A549 (cell line): Measurements from ENCODE around the gene MTFMT.

ENCODE experiments used
- CTCF ChIP-seq: fragments of >200 bp; sonication (Bioruptor Twin); formaldehyde crosslinking; IDR thresholded peaks from 3 replicates; pipeline ENCODE4 v1.5.1; 2016
- ESRRA ChIP-seq: fragments of 150-350 bp; IDR thresholded peaks from 2 replicates; pipeline ENCODE4 v1.6.1; 2014; ENCODE audit warnings: mild to moderate bottlenecking, low read length, borderline replicate concordance
- HDAC2 ChIP-seq: fragments of 200-600 bp; sonication (generic); IDR thresholded peaks from 2 replicates; pipeline ENCODE4 v1.6.1; 2016
- HEYL ChIP-seq: fragments of 250-450 bp; sonication (Bioruptor Pico); IDR thresholded peaks from 2 replicates; pipeline ENCODE4 v1.8.0; 2021; ENCODE audit warnings: mild to moderate bottlenecking, moderate library complexity
- JUNB ChIP-seq: fragments of >200 bp; sonication (Bioruptor Twin); formaldehyde crosslinking; IDR thresholded peaks from 2 replicates; pipeline ENCODE4 v1.6.1; 2016
- RFX5 ChIP-seq: fragments of 450-650 bp; IDR thresholded peaks from 2 replicates; pipeline ENCODE4 v1.7.1; 2014; ENCODE audit warnings: antibody characterized with exemption, mild to moderate bottlenecking, moderate library complexity
- USF2 ChIP-seq: fragments of 450-650 bp; IDR thresholded peaks from 2 replicates; pipeline ENCODE4 v1.6.1; 2014; ENCODE audit warnings: antibody characterized with exemption

DNA sequence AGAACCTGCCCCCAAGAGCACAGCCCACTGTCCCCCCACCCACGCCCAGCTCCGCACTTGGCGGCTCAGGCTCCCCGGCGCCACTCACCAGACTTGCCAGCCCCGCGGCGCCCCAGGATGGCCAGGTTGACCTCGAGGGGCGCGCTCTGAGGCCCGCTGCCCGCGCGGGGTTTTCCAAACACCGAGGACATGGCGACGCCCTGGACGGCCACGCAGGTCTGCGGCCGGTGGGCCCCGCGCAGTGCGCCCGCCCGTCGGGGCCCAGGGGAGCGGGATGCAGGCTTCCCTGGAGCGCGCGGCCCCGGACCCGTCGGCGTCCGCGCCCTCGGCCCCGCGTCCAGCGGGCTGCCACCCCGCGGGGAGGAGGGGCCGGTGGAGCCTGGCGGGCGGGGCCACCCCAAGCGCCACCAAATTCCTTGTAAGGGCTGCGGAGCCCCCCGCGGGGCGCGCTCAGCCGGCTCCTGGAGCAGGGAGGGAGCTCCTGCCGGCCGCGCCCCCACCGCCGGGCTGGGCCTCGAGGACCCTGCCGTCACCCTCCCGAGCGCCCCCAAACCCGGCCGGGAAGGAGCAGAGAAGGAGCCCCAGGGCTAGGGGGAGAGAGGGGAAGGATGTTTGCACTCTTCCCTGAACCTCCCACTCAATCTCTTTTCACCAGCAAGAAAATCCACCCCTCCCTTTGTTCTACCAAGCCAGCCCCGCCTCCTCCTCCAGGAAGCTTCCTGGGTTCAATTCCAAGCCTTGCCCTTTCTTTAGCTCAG is 38.4 kb upstream of the MTFMT start, which contains the start of gene RASL12:
- TF ChIP-seq USF2: no peak
- TF ChIP-seq ESRRA: no peak
- no peak for TF ChIP-seq HDAC2
- no peak for TF ChIP-seq JUNB
- TF ChIP-seq RFX5: no peak
- TF ChIP-seq CTCF: no peak
- no peak for TF ChIP-seq HEYL
